Ishikawa (cell line): ENCODE results near the gene SKAP1.

Experiments
- CEBPB ChIP-seq: IDR thresholded peaks from 2 replicates; pipeline ENCODE4 v1.6.1; 2012
- EGR1 ChIP-seq: IDR thresholded peaks from 2 replicates; pipeline ENCODE4 v1.6.1; 2012
- FOXM1 ChIP-seq: IDR thresholded peaks from 2 replicates; pipeline ENCODE4 v1.6.1; 2012; ENCODE audit warnings: low read depth, borderline replicate concordance
- MAX ChIP-seq: IDR thresholded peaks from 2 replicates; pipeline ENCODE4 v1.6.1; 2012
- NFIC ChIP-seq: IDR thresholded peaks from 2 replicates; pipeline ENCODE4 v1.6.1; 2012
- TAF1 ChIP-seq: IDR thresholded peaks from 2 replicates; pipeline ENCODE4 v1.6.1; 2012; ENCODE audit warnings: low read depth, mild to moderate bottlenecking
- YY1 ChIP-seq: IDR thresholded peaks from 2 replicates; pipeline ENCODE4 v1.6.1; 2012; ENCODE audit warnings: low read depth

GRCh38 chr17:48440669-48441068 lies 10.7 kb upstream of the SKAP1 start:
- TF ChIP-seq TAF1 (no peak), NFIC (no peak), EGR1 (no peak), MAX (no peak), YY1 (no peak), FOXM1 (no peak), CEBPB (no peak)
